ENCODE data around the gene SORCS2. TPM values are rescaled to one million over a fixed set of nuclear protein-coding genes. Genes with fewer than 3 reads are reported as not detected.
A peak's percentile ranks its signal among the peaks of the same experiment; 100 is the strongest.

SORCS2 gene
- total RNA-seq, 2 experiments from 2014 or later, result 0.07 to 0.15 TPM

GRCh38 chr4:7757501-7758471, 565.4 kb downstream of the SORCS2 start:
- peaks cover 3% of the 10 kb centered on the region for H3K36me3 Mint-ChIP-seq (ENCODE audit: low read depth)
- CTCF ChIA-PET, result interaction anchor here (1.2 to 6.2 kb wide), 3 partner anchors 8 to 230 kb away, joined by 3 to 77 read pairs (median 4); no protein-coding TSS in a partner anchor
- H3K9me3 Mint-ChIP-seq, result no peaks in the 10 kb centered on the region
- DNase-seq, result no peak
- no peaks in the 10 kb centered on the region for H3K27me3 Mint-ChIP-seq (ENCODE audit: low read depth)
- H3K4me3 Mint-ChIP-seq, result no peak overlapping the region
- H3K27ac Mint-ChIP-seq, result peak overlapping the region; percentile 63
- intact Hi-C loops (cut with micrococcal nuclease), result loop anchor here (2.0 kb wide), 1 partner anchor 23 kb away; no protein-coding TSS in a partner anchor
- peaks cover 39% of the 10 kb centered on the region for H3K4me1 Mint-ChIP-seq (ENCODE audit: low read depth)

- Mint-ChIP-seq H3K4me1 (ENCODE audit: low read depth) (peaks cover 39% of the 10 kb centered on the region), H3K27ac (peak overlapping the region; percentile 63), H3K9me3 (no peaks in the 10 kb centered on the region), H3K4me3 (no peak overlapping the region), H3K27me3 (ENCODE audit: low read depth) (no peaks in the 10 kb centered on the region), H3K36me3 (ENCODE audit: low read depth) (peaks cover 2% of the 10 kb centered on the region)
- no peak for DNase-seq
- CTCF ChIA-PET, result interaction anchor here (1.2 to 6.2 kb wide), 3 partner anchors 9 to 230 kb away, joined by 3 to 77 read pairs (median 4); no protein-coding TSS in a partner anchor
- intact Hi-C loops (cut with micrococcal nuclease), result loop anchor here (2.0 kb wide), 1 partner anchor 22 kb away; no protein-coding TSS in a partner anchor
These were observed 566.1 kb downstream of the SORCS2 start for GRCh38 chr4:7758476-7758875.

- Mint-ChIP-seq H3K27ac (peak overlapping the region; percentile 85), H3K4me3 (peak overlapping the region; percentile 60), H3K9me3 (no peaks in the 10 kb centered on the region), H3K27me3 (ENCODE audit: low read depth) (no peaks in the 10 kb centered on the region), H3K4me1 (ENCODE audit: low read depth) (peaks cover 39% of the 10 kb centered on the region), H3K36me3 (ENCODE audit: low read depth) (peaks cover 2% of the 10 kb centered on the region)
- CTCF ChIA-PET, result interaction anchor here (0.6 to 6.2 kb wide), 6 partner anchors 10 to 229 kb away, joined by 3 to 77 read pairs (median 6); no protein-coding TSS in a partner anchor
- intact Hi-C loops (cut with micrococcal nuclease), result loop anchor here (1.0 to 2.0 kb wide), 4 partner anchors 8 to 205 kb away; no protein-coding TSS in a partner anchor
- DNase-seq, result peak; percentile 86
These were observed 566.9 kb downstream of the SORCS2 start for GRCh38 chr4:7759216-7759615.

- DNase-seq, result no peak
- CTCF ChIA-PET, result interaction anchor here (0.6 to 6.2 kb wide), 8 partner anchors 10 to 227 kb away, joined by 3 to 77 read pairs (median 5); no protein-coding TSS in a partner anchor
- peaks cover 39% of the 10 kb centered on the region for H3K4me1 Mint-ChIP-seq (ENCODE audit: low read depth)
These were observed 567.3 kb downstream of the SORCS2 start for GRCh38 chr4:7759635-7760034.

GRCh38 chr4:7760228-7760627, 567.9 kb downstream of the SORCS2 start:
- H3K4me3 Mint-ChIP-seq, result peak overlapping the region; percentile 60
- no peak for DNase-seq
- no peaks in the 10 kb centered on the region for H3K27me3 Mint-ChIP-seq (ENCODE audit: low read depth)
- H3K36me3 Mint-ChIP-seq (ENCODE audit: low read depth), result peaks cover 2% of the 10 kb centered on the region
- no peaks in the 10 kb centered on the region for H3K9me3 Mint-ChIP-seq
- CTCF ChIA-PET, result interaction anchor here (0.6 to 6.2 kb wide), 7 partner anchors 10 to 227 kb away, joined by 3 to 77 read pairs (median 4); no protein-coding TSS in a partner anchor
- H3K4me1 Mint-ChIP-seq (ENCODE audit: low read depth), result peaks cover 39% of the 10 kb centered on the region
- intact Hi-C loops (cut with micrococcal nuclease), result loop anchor here (2.0 kb wide), 1 partner anchor 227 kb away; no protein-coding TSS in a partner anchor
- peak overlapping the region; percentile 85 for H3K27ac Mint-ChIP-seq

More at GRCh38 chr4:7759635-7760034, 567.3 kb downstream of the SORCS2 start:
- H3K27ac Mint-ChIP-seq, result peak overlapping the region; percentile 85
- H3K9me3 Mint-ChIP-seq, result no peaks in the 10 kb centered on the region
- H3K4me3 Mint-ChIP-seq, result peak overlapping the region; percentile 60
- no peaks in the 10 kb centered on the region for H3K27me3 Mint-ChIP-seq (ENCODE audit: low read depth)
- intact Hi-C loops (cut with micrococcal nuclease), result loop anchor here (1.0 to 2.0 kb wide), 5 partner anchors 8 to 227 kb away; no protein-coding TSS in a partner anchor
- H3K36me3 Mint-ChIP-seq (ENCODE audit: low read depth), result peaks cover 2% of the 10 kb centered on the region

GRCh38 chr4:7760706-7761105, 568.4 kb downstream of the SORCS2 start:
- no peaks in the 10 kb centered on the region for H3K9me3 Mint-ChIP-seq
- no peak overlapping the region for H3K4me3 Mint-ChIP-seq
- intact Hi-C loops (cut with micrococcal nuclease), result loop anchor here (1.0 to 2.0 kb wide), 2 partner anchors 42 to 226 kb away; no protein-coding TSS in a partner anchor
- peaks cover 2% of the 10 kb centered on the region for H3K36me3 Mint-ChIP-seq (ENCODE audit: low read depth)
- CTCF ChIA-PET, result interaction anchor here (0.6 to 6.2 kb wide), 7 partner anchors 10 to 226 kb away, joined by 3 to 77 read pairs (median 4); no protein-coding TSS in a partner anchor
- peaks cover 39% of the 10 kb centered on the region for H3K4me1 Mint-ChIP-seq (ENCODE audit: low read depth)
- no peaks in the 10 kb centered on the region for H3K27me3 Mint-ChIP-seq (ENCODE audit: low read depth)
- peak overlapping the region; percentile 85 for H3K27ac Mint-ChIP-seq
- DNase-seq, result no peak

- Mint-ChIP-seq H3K4me1 (ENCODE audit: low read depth) (peaks cover 39% of the 10 kb centered on the region), H3K27ac (peak overlapping the region; percentile 76), H3K9me3 (no peaks in the 10 kb centered on the region), H3K27me3 (ENCODE audit: low read depth) (no peaks in the 10 kb centered on the region), H3K36me3 (ENCODE audit: low read depth) (peaks cover 2% of the 10 kb centered on the region), H3K4me3 (no peak overlapping the region)
- CTCF ChIA-PET, result interaction anchor here (0.6 to 6.2 kb wide), 11 partner anchors 8 to 227 kb away, joined by 3 to 77 read pairs (median 4); no protein-coding TSS in a partner anchor
- DNase-seq, result no peak
- intact Hi-C loops (cut with micrococcal nuclease), result loop anchor here (1.0 to 2.0 kb wide), 2 partner anchors 41 to 225 kb away; no protein-coding TSS in a partner anchor
These were observed 569.0 kb downstream of the SORCS2 start for GRCh38 chr4:7761312-7761711.

- DNase-seq, result peak; percentile 69
- H3K9me3 Mint-ChIP-seq, result no peaks in the 10 kb centered on the region
- no peaks in the 10 kb centered on the region for H3K27me3 Mint-ChIP-seq (ENCODE audit: low read depth)
- intact Hi-C loops (cut with micrococcal nuclease), result loop anchor here (1.0 to 2.0 kb wide), 2 partner anchors 41 to 225 kb away; no protein-coding TSS in a partner anchor
- H3K4me1 Mint-ChIP-seq (ENCODE audit: low read depth), result peaks cover 39% of the 10 kb centered on the region
- H3K4me3 Mint-ChIP-seq, result no peak overlapping the region
- CTCF ChIA-PET, result interaction anchor here (0.8 to 6.2 kb wide), 9 partner anchors 9 to 226 kb away, joined by 3 to 77 read pairs (median 4); no protein-coding TSS in a partner anchor
- peaks cover 2% of the 10 kb centered on the region for H3K36me3 Mint-ChIP-seq (ENCODE audit: low read depth)
- peak overlapping the region; percentile 76 for H3K27ac Mint-ChIP-seq
These were observed 569.4 kb downstream of the SORCS2 start for GRCh38 chr4:7761720-7762119.

GRCh38 chr4:7762376-7763030, 570.2 kb downstream of the SORCS2 start:
- CTCF ChIA-PET, result interaction anchor here (0.9 to 6.2 kb wide), 7 partner anchors 8 to 225 kb away, joined by 3 to 77 read pairs (median 4); no protein-coding TSS in a partner anchor
- no peaks in the 10 kb centered on the region for H3K9me3 Mint-ChIP-seq
- H3K4me1 Mint-ChIP-seq (ENCODE audit: low read depth), result peaks cover 39% of the 10 kb centered on the region
- intact Hi-C loops (cut with micrococcal nuclease), result no loop called here
- H3K27ac Mint-ChIP-seq, result no peak overlapping the region
- H3K27me3 Mint-ChIP-seq (ENCODE audit: low read depth), result no peaks in the 10 kb centered on the region
- no peak for DNase-seq
- no peak overlapping the region for H3K4me3 Mint-ChIP-seq
- peaks cover 2% of the 10 kb centered on the region for H3K36me3 Mint-ChIP-seq (ENCODE audit: low read depth)

GRCh38 chr4:7763106-7763505, 570.8 kb downstream of the SORCS2 start:
- Mint-ChIP-seq H3K9me3 (no peaks in the 10 kb centered on the region), H3K4me1 (ENCODE audit: low read depth) (peaks cover 35% of the 10 kb centered on the region), H3K27ac (no peak overlapping the region), H3K36me3 (ENCODE audit: low read depth) (peaks cover 2% of the 10 kb centered on the region), H3K4me3 (no peak overlapping the region), H3K27me3 (ENCODE audit: low read depth) (no peaks in the 10 kb centered on the region)
- CTCF ChIA-PET, result interaction anchor here (0.9 to 6.2 kb wide), 2 partner anchors 15 to 39 kb away, joined by 3 to 77 read pairs; no protein-coding TSS in a partner anchor
- intact Hi-C loops (cut with micrococcal nuclease), result no loop called here
- no peak for DNase-seq

- intact Hi-C loops (cut with micrococcal nuclease), result no loop called here
- Mint-ChIP-seq H3K27ac (no peak overlapping the region), H3K27me3 (ENCODE audit: low read depth) (no peaks in the 10 kb centered on the region), H3K9me3 (no peaks in the 10 kb centered on the region), H3K4me3 (no peak overlapping the region), H3K4me1 (ENCODE audit: low read depth) (peaks cover 29% of the 10 kb centered on the region), H3K36me3 (ENCODE audit: low read depth) (peaks cover 2% of the 10 kb centered on the region)
- CTCF ChIA-PET, result no interaction called here
- DNase-seq, result no peak
These were observed 571.5 kb downstream of the SORCS2 start for GRCh38 chr4:7763788-7764187.
